NCI-H2107 treated with DMSO at 0.1 percent for 48 hours (cell line): Measurements from ENCODE around the gene NTRK2.

Experiments used
- DNase-seq: peaks from one replicate; lab custom pipeline; 2025; ENCODE audit not compliant: unreplicated experiment; lab: John Stamatoyannopoulos, UW

The NTRK2 gene

DNA sequence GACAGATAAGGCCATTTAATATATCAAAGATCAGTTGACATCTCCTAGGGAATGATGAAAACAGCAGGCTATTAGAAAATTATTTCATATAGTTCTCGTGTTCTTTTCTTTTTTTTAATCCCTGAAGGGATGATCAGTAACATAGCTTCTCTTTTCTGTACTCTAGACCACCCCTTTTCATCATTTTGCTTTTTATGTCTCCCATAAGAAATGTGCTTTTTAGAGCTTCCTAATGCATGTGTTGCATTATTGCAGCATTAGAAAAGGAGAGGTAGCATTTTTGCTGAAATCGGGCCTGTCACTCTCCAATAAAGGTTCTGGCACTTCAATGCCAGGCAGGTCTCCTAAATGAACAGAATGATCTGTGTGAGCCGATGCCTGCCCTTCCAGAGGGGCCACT is 143.3 kb downstream of the NTRK2 start:
- DNase-seq: no peak

DNA sequence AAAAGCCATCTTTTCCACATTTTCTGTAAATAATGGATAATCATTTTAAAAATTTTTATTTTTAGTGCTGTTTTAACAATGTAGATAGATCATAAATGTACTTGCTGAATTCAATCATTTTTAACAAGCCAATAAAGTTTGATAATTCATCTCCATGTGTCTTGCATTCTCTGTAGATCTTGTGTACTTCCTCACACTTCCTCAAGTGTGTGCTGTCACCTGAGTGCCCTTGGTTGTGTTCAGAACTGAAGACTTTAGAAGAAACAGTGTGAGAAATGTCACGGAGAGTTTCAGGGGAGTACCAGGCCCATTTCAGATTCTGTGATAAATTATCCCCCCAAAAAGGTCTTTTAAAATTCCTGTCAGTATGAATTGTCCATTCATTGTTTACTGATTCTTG is 146.0 kb downstream of the NTRK2 start:
- no peak for DNase-seq

DNA sequence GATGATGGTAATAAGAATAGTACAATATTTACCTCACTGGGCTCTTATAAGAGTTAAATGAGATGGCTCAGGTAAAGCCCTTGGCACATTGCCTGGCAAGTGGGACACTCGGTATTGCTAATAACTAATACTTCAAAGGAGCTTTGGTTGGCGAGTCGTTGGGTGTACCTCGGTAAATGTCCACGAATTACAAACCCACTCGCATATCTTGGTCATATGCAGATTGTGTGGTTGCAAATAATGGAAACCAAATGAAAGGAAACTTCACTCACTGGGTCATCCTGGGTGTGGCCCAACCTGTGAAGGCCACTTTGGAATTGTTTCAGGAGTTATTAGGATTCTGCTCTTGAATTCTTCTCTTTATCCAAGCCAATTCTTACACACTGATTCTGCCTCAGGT is 147.5 kb downstream of the NTRK2 start:
- DNase-seq: no peak

DNA sequence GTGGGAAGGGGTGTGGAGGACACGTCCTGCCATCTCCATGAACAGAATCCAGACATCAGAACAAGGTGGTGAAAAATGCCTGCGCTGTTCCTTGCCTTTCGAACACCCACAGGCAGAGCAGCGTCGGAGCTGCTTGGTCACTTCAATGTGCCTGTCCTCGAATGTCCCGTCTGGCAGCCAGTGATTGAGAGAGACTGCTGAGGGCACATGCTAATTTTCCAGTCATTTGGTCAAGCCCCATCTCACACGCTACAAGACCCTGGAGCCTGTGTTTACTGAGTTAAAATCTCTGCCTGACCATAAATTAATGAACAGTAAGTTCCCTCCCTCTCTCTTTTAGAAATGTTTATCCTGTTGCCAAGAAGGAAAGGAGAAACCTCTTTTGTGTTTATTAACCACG is 149.3 kb downstream of the NTRK2 start:
- no peak for DNase-seq

DNA sequence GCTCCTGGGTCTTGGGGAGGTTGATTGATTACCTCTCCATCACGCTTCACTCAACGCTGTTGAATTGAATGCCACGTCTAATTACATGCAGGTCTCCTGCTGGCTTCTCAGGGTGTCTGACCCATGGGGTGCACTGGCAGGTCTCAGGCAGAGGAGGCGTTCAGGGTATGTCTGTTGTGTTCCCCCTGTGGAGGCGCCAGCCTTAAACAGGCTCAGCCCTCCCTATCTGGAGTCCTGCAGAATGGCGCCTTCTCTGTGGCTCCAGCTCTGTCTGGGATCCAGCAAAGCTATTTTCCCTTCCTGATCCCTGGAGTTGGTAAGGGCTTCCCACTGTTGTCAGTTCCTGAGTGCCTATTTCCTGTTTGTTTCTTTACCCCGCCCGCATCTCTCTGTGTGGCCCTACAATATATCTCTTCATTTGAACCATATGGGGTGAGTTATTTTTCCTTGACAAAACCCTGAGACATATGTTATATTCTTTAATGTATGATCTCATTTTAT is 150.0 kb downstream of the NTRK2 start:
- DNase-seq: no peak

DNA sequence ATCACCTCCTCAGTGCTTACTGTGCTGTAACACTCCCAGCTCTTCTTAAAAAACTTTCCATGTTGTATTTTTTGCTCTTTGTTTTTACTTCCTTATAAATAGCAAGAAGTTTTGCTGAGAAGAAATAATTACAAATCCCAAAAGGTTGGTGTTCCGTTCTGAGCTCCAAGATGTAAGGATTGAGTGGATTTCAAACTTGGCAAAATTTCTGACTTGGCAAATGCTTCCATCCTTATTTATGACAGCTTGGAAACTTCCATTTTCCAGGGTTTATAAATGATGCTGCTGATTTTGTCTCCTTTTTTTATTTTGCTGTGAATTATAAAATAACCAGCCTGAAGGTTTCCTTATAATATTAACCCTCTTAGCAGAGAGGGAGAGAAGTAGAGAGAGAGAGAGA is 151.9 kb downstream of the NTRK2 start:
- no peak for DNase-seq

DNA sequence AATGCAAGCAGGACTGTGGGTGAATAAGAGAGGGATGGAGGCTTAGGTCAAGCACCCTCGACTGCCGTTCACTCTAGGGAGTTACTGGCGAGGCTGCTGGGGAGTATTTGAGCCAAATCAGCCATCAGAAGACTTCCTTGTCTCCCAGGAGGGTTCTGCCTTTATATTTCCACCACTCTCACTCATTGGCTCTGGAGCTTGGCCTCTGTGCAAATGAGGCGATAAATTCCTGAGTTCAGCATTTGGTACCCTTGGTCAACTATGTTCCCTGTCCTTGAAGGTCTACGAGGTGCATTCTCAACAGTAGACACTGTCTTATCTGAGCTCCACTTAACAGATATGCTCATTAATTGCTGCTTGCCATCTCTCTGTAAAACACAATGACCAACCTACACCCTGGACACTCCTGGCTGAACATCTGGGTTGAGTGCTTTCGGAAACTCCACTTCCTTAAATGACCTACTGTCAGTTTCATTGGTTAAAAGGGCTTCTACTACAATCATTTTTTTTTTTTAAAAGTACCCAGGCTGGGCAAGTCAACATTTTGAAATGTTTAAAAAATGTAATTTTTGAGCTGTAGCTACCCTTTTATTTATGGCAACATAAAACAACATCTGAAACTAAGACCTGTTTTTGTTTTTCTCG is 153.2 kb downstream of the NTRK2 start:
- DNase-seq: no peak

DNA sequence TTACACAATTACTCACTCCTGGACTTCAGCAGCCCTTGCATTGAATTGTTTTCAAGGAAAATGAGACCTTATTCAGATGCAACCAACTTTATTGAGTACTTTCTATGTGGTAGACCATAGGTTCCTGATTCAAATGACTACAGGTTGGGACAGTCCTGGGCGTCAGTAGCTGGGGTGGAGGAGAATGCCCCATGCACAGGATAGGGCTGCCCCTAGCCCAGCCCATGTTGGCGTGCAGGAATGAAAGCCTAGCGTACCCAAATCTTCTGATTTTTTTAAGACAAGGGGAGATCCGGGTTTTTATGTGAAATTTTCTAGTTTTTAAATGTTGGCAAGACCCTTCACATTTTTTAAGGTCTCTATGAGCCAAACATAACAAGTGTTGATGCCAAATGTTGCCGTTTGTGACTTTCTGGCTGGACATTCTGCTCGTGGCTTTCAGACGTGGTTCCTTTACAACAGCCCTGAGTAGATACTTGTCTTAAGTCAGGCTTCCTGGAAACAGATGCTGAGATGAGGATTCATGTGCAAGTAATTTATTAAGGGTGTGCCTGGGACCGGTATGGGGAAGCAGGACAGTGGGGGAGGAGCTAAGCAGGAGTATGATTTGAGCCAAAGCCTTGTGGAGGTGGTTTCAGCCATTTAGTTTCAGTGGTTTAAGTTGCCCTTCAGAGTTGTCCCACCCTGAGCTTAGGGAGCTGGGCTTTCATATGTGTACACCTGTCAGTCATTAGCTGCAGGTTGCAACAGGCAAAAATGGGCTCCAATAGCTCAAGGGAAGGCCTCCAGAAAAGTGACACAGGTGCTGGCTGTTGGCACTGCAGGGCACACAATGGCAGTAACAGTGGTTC is 154.1 kb downstream of the NTRK2 start:
- no peak for DNase-seq

DNA sequence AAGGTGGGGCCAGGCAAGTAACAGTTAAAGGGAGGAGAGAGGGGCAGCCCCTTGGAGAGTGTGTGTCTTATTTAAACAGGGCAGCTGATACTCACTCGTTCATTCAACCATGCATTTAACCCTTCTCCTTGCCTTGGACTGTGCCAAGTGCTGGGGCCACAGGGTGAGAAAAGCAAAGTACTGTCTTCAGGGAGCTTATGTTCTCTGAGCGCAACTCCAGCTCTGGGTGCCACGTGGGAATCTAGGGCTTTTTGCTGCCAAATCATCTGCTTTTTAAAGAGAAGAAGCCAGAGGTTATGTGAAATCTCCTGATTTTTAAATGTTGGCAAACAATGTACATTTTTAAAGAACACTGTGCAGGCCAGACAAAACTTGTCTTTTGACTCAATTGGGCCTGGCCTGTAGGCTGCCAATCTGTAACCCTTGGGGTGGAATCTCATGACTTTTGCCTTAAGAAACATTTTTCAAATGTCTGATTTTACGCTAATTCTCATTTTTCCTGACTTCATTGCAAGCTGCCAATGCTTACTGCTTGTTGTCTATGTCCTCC is 157.8 kb downstream of the NTRK2 start:
- no peak for DNase-seq

DNA sequence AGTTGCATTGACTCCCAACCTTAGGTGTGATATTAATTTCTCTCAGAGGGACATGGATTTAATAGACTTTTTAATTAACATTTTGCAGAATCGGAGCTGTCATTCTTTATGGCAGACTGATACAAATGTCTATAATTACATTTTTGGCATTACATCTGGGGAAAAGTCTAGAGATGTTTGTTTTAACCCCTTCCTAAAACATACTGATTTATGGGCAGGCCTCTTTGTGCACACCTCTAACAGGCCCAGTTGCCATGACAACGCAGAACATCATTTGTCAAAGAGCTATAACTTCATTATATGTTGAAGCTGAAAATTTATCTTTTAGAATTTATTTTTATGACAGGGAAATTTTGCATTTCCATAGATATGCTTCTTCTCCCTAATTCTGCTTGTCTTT is 158.5 kb downstream of the NTRK2 start:
- DNase-seq: no peak

DNA sequence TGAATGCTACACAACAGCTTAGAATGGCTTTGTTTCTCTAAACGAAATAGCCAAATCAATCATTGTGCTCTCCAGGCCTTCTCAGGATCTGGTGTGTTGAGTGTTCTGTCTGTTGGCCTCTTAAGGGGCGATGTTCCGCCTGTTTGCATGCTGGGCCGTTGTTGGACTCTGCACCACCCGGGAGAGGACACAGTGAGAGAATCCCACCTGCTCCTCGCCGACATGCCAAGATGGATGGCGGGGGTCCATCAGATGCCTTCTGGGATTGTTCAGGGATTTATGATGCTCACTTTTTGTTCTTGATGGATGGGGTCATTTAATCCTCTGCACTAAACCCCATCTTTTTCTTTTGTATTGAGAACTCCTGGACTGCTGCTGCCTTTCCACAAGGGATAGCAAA is 159.9 kb downstream of the NTRK2 start:
- no peak for DNase-seq

DNA sequence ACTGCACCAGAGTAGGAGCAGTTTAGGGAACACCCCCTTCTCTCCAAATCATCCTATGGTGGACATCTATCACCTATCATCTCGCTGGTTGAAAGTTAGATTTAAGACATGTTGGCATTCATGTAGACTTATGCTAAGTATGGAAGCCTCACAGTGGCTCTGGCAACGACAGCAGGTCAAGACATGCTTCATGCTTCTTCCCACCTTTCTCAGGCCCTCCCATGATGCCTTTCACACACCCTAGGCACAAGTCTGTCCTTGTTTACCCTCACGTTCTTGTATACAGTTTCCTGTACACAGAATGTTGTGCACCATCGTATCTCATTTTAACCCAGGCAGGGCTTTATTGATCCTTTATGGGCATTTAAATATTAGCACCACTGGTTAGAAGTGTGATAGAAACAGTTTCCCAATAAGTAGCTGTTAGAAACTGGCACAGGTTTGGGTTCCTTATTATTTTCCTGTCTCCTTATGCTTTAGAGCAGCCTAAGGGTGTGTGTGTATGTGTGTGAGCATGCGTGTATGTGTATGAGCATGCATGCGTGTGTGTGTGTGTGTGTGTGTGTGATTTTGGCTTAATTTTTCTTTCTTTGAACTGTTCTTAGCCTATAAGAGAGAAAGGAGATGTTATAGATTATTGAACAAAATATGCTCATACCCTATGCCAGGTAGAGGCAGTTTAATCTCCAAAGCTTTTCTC is 160.6 kb downstream of the NTRK2 start:
- no peak for DNase-seq

DNA sequence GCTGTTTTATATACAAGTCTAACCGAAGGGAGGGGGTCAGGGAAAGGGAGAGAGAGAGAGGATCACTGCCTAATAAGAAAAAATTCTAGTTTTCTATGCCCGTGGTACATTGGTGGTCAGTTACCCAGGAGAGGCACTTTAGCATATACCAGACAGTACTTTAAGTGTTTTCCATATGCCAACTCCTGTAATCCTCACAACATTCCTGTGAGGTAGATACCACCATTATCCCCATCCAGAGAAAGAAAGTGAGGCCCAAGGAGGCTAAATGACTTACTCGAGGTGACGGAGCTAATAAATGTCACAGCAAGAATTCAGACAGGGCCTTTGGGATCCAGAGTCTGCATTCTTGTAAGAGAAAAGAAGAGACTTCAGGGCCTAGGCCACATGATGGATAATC is 161.8 kb downstream of the NTRK2 start:
- DNase-seq: no peak

DNA sequence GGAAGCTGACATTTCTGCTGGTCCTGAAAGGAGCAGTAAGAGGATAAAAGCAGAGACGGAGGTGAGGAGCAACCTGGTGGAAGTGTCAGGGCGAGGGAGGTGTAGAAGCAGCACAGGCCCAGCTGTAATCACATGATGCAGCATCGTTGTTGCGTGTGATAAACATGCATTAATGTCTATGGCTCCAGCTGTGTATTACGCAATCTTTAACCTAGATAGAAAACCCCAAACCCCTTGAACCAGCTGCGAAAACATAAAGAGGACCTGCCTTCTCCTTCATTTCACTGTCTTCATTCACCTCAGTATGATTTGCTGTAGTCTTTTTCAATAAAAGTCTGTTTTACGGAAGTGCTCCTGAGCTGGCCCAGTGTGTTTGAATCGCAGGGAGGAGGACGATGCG is 162.9 kb downstream of the NTRK2 start:
- no peak for DNase-seq

DNA sequence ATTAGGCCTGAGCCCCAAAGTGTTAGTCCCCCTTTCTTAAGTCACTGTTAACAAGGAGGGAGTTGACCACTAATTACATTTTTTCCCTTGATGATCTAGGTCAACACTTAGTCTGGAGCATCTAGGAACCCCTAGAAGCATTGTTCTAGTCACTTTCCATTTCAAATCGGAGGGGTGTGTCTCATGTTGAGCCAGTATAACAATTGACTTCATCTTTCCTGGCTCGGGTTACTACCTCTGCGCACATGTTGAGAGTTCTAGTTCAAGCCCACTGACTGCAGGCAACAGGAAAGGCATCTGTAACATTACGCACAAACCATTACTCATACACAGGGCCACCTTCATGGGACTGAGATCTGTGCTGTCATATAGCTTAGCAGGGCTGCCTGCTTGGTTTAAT is 164.9 kb downstream of the NTRK2 start:
- no peak for DNase-seq

DNA sequence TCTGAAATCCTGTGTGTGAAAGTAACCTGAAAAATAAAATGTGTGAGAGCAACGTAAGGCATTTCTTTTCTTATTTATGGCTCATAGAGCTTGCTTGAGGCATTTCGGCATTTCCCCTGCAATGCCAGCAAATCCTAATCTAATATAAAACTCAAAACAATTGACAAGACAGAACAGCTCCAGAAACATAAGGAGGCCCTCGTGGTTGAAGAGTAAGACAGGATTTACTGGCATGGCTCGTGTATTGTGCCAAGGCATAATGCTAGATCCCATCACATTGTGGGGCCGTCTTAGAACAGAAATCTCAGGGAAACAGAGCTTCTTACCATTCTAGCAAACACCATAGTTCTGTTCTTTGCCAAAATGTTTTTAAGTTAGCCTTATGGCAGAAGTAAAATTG is 166.2 kb downstream of the NTRK2 start:
- DNase-seq: no peak

DNA sequence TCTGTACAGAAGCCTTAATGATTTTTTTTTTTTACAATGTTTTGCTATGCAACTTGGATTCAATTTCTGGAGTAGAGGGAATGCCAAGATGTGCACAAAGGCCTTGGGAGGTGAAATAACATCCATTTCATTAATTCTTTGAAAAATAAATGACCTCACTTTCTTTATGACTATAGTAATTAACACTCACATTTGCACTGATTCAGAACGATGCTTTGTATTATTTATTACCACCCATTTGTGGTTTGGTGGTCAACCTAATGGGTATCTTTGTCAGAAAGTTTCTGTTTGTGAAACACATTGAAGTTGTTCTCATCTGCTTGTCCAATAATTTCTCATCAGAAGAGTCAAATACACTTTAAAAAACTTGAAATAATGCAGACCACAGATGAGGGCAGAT is 169.3 kb downstream of the NTRK2 start:
- DNase-seq: no peak

DNA sequence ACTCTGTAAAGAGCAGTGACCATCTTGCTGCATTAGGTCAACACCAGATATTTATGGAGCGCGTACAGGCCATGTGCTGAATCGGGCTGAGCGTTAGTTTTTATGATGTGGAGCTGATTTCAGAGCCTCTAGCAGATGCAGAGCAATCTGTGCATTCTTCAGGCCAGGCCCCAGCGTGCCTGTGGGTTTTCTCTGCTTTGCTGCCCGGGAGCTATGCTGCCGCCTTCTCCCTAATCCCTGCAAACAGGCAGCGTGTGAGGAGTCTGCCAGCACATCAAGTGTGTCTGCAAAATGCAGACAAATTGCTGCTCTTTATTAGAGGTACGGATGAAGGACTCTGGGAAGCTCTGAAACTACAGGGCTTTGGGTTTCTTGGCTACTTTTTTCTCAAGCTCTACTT is 170.0 kb downstream of the NTRK2 start:
- DNase-seq: no peak

DNA sequence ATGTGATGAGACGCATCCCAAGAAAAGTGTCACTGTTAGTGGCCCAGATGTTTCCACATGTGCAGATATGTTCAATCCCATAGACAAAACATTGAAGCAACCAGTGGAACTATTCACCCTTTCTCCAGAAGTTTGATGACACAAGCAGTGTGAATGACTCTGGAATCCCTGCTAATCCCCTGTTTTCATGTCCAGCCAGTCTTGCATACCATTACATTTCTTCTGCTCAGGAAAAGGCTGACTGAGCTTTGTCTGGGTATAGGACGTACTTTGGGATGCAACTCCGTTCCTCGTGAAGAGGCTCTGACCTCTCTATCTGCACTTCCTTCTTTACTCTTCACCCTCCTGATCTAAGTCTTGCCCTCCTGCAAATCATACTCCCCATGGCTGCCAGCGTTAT is 172.4 kb downstream of the NTRK2 start:
- DNase-seq: no peak

DNA sequence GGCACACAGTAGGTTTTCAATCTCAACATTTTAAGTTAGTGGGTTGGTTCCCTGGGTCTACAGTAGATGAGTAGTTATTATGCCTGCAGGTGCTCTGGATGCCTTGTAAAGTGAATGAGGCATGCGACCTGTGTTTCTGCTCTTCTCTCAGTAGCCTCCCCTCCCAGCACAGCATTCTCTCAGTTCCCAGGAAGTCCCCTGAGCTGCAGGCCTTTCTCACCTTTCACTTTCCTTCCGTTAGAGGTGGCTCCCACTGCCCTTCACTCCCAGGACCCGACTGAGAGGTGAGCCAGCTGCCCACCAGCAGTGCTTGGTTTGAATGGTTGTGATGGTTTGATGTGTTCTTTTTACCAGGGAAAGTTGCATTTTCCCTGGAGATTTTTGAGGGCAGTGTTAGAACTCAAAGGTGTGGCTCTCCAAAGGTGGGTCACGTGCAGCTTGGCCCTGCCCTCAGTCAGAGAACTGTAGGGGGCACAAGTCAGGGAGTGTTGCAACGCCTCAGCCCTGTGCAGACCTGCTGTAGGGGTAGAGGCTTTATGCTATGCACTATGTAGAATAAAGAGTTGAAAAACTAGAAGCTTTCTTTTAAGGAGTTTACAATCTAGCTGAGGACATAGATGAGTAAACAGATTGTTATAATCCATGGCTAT is 173.8 kb downstream of the NTRK2 start:
- no peak for DNase-seq
